GM12878 (cell line): Measurements from ENCODE around the gene NHSL1.

ENCODE experiments used
- CHD2 ChIP-seq: IDR thresholded peaks from 2 replicates; pipeline ENCODE4 v1.6.1; 2011; ENCODE audit warnings: low read depth, low read length, improper control_type of control experiment, borderline replicate concordance
- CTCF ChIP-seq, 3 experiments: IDR thresholded peaks in 2 of 3; conservative IDR thresholded peaks in 1 of 3; 2 replicates each; pipeline ENCODE4 v1.5.1; 2011; ENCODE audit warnings: low read depth in 3 of 3, low read length in 3 of 3, mild to moderate bottlenecking in 3 of 3, control low read depth in 2 of 3, moderate library complexity in 2 of 3, inconsistent platforms in 1 of 3, mixed read lengths in 1 of 3; ENCODE audit not compliant: control insufficient read depth in 2 of 3, insufficient read depth in 1 of 3; ENCODE audit errors: extremely low read depth in 1 of 3
- EP300 ChIP-seq, 2 experiments: fragments of 150-350 bp in 1 of 2; IDR thresholded peaks; 2 replicates each; pipeline ENCODE4 v1.6.1; 2011 to 2012; ENCODE audit warnings: low read depth in 2 of 2, low read length in 2 of 2, borderline replicate concordance in 1 of 2, improper control_type of control experiment in 1 of 2, inconsistent platforms in 1 of 2; ENCODE audit not compliant: control insufficient read depth in 1 of 2
- EZH2 ChIP-seq: IDR thresholded peaks from 2 replicates; pipeline ENCODE4 v1.6.1; 2012; ENCODE audit warnings: low read depth, mild to moderate bottlenecking, control low read depth, inconsistent platforms, low read length, borderline replicate concordance; ENCODE audit not compliant: control insufficient read depth
- FOXK2 ChIP-seq: fragments of 450-650 bp; IDR thresholded peaks from 2 replicates; pipeline ENCODE4 v1.6.1; 2017; ENCODE audit warnings: mild to moderate bottlenecking, moderate library complexity
- HDAC2 ChIP-seq: fragments of 200-600 bp; sonication (generic); IDR thresholded peaks from 2 replicates; pipeline ENCODE4 v1.6.1; 2017
- IKZF1 ChIP-seq: fragments of 450-650 bp; conservative IDR thresholded peaks from 2 replicates; pipeline ENCODE4 v1.6.1; 2017; ENCODE audit warnings: antibody characterized with exemption, mild to moderate bottlenecking
- MEF2A ChIP-seq: IDR thresholded peaks from 2 replicates; pipeline ENCODE4 v1.6.1; 2011; ENCODE audit warnings: low read depth, mild to moderate bottlenecking, low read length, moderate library complexity; ENCODE audit not compliant: insufficient read depth
- MLLT1 ChIP-seq: fragments of 450-650 bp; IDR thresholded peaks from 2 replicates; pipeline ENCODE4 v1.6.1; 2016; ENCODE audit warnings: mild to moderate bottlenecking
- NR2C1 ChIP-seq: fragments of 450-650 bp; IDR thresholded peaks from 2 replicates; pipeline ENCODE4 v1.6.1; 2017; ENCODE audit warnings: antibody characterized with exemption, mild to moderate bottlenecking, moderate library complexity
- POLR2A ChIP-seq: IDR thresholded peaks from 2 replicates; pipeline ENCODE4 v1.6.1; 2011; ENCODE audit warnings: low read depth, mild to moderate bottlenecking, low read length
- SIX5 ChIP-seq: IDR thresholded peaks from 2 replicates; pipeline ENCODE4 v1.6.1; 2011; ENCODE audit warnings: mild to moderate bottlenecking, low read depth, low read length, moderate library complexity; ENCODE audit not compliant: severe bottlenecking
- TAF1 ChIP-seq: IDR thresholded peaks from 2 replicates; pipeline ENCODE4 v1.6.1; 2011; ENCODE audit warnings: mild to moderate bottlenecking, low read depth, low read length, borderline replicate concordance
- YBX1 ChIP-seq: fragments of 450-650 bp; IDR thresholded peaks from 2 replicates; pipeline ENCODE4 v1.6.1; 2016; ENCODE audit warnings: antibody characterized with exemption

GRCh38 chr6:138514860-138515540 lies 15.7 kb upstream of the NHSL1 start:
- no peak for TF ChIP-seq TAF1
- no peak for TF ChIP-seq YBX1
- no peak for TF ChIP-seq CTCF (IDR thresholded peaks at IDR 0.05 in 2 of 3, conservative IDR thresholded peaks at IDR 0.05 in 1 of 3; ENCODE audit: control insufficient read depth in 2 of 3, extremely low read depth in 1 of 3, insufficient read depth in 1 of 3, low read depth in 3 of 3, low read length in 3 of 3)
- no peak for TF ChIP-seq NR2C1
- no peak for TF ChIP-seq SIX5
- 0 out of 4 replicates have a peak, but pooled peaks of 1 of the 2 experiments have one; percentile 21 for TF ChIP-seq EP300 (IDR thresholded peaks at IDR 0.05; ENCODE audit: borderline replicate concordance in 1 of 2, control insufficient read depth in 1 of 2, low read depth in 2 of 2, low read length in 2 of 2)
- TF ChIP-seq CHD2, result no peak
- TF ChIP-seq IKZF1, result no peak
- TF ChIP-seq MEF2A, result no peak
- TF ChIP-seq EZH2, result no peak
- TF ChIP-seq MLLT1, result no peak
- no peak for TF ChIP-seq POLR2A
- no peak for TF ChIP-seq FOXK2
- no peak for TF ChIP-seq HDAC2
